GM21390 (cell line): ENCODE data around the gene CLIP1.
"Not testable (repeated sequence)": the region's sequence is repeated elsewhere in the genome, so short reads cannot be mapped to it uniquely, and the experiment has no call there.

Experiments used
- ATAC-seq: cut with Tn5 transposase; IDR thresholded peaks from one replicate; pipeline ENCODE4 v1.9.1; 2021; ENCODE audit not compliant: unreplicated experiment

The CLIP1 gene

DNA sequence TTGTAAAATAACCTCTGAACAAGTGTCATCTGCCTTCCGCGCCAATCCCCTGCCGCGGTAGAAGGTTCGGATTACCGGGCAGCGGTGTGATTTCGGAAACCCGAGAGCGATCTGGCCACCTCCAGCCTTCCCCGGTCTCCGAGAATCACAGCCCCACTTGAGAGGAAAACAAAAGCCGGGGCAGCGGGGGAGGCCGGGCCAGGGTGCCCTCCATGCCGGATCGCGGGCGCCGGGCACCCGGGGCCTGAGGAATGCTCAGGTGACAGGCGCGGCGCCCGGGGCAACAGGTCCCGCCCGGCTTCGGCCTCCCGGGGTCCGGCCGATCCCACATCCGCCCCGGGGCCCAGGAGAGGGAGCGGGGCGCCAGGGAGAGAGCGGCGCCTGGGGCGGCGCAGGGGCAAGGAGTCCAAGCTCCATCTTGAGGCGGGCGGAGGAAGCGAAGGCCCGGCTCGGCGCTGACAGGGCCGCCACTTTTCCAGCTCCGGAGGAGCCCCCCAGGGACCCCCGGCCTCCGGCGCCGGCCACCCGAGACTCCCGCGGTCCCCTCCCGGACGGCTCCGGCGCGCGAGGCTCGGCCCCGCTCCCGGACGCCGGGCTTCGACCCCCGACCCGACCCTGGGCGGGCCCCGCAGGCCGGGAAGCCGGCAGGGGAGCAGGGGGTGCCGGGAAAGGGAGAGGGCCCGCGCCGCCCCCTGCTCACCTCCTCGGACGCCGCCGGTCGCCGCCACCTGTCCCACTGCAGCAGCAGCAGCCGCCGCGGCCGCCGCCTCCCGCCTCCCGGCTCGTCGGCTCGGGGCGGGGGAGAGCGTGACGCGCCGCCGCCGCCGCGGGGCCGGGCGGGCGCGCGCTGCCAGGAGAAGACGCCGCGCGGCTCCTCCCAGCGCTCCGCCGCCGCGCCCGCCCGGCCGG is at the start of gene CLIP1:
Gene CLIP1 (minus strand): TSS at position 849 of the 909 bp plus-strand sequence. CDS start 42,217 bp downstream, outside the sequence.
- peak; percentile 53 for ATAC-seq

DNA sequence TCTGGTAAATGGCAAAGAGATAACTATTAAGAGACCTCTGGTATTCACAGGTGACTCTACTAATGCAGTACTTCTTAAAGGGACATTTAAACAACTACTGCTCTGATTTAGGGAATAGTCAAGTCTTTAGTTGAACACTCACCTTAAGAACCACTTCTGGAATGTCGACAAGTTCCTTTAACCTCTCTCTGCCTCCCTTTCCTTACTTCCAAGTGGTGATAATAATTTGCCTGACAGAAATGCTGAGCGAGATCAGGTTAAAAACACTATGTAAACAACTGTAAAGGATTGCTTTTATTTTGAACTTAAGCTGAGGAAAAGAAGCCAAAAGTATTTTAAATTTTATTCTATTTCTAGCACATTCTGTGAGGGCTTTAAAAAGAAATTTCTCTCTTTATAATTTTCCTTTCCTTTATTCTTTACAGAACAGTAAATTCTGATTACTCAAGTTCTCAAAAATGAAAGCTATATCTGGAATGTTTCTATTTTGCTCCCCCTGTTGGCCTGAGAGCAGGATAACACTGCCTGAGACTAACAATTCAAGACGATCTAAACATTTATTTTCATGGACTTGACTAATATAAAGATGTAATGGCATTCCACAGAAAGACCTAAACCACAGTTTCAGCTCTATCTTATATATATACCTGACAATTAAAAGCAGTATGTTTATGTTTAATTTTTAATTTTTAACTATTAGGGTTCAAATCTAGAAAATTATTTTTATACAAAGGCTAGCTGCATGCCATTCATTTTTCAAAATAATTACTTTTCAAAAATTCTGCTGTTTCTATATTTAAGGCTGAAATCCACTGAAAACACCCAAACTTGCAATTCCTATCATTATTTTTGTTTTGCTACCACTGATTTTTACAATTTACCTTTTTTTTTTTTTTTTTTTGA is 49.1 kb upstream of the CLIP1 start:
- no peak for ATAC-seq

GRCh38 chr12:122470576-122470975 is 48.1 kb upstream of the CLIP1 start:
- ATAC-seq, result not testable (repeated sequence)

- ATAC-seq, result not testable (repeated sequence)
Measured at GRCh38 chr12:122469856-122470255, 47.4 kb upstream of the CLIP1 start.

DNA sequence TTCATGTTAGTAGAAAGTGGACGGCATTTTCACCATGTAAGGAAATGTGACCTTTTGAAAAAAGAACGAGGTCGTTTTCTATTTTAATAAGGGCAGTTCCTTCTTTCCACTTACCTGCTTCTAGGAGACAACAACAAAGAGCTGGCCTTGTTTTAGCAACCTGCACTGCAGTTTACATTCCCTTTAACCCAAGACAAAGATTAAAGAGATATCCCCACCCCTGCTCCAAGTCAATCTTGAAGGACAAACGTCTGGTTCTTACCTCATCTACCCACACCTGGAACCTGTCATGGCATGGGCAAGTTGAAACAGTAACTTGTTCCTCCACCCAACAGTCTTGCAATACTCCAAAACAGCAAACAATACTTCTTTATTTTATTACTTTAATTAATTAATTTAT is 45.5 kb upstream of the CLIP1 start:
- ATAC-seq, result no peak

GRCh38 chr12:122464317-122465042 is 42.0 kb upstream of the CLIP1 start:
- not testable (repeated sequence) for ATAC-seq

DNA sequence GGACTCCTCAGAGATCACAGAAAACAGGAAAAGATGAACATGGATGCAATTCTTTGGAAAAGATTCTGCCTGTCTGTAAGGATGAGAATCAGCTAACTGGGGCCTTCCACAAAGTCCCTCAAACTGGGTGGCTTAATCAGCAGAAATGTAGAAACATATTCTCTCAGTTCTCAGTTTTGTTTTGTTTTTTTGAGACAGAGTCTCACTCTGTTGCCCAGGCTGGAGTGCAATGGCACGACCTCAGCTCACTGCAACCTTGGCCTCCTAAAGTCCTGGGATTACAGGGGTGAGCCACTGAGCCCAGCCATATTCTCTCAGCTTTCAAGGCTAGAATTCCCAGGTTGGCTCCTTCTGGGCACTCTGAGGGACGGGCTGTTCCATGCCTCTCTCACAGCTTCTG is 38.2 kb upstream of the CLIP1 start:
- no peak for ATAC-seq

GRCh38 chr12:122460061-122460460 is 37.6 kb upstream of the CLIP1 start:
- no peak for ATAC-seq

DNA sequence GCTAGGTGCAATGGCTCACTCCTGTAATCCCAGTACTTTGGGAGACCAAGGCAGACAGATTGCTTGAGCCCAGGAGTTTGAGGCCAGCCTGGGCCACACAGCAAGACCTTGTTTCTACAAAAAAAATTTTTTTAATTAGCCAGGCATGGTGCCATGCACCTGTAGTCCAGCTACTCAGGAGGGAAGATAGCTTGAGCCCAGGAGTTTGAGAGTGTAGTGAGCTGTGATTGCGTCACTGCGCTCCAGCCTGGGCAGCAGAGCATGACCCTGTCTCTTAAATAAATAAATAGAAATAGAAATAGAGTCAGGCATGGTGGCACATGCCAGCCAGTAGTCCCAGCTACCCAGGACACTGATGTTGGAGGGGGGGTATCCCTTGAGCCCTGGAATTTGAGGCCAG is 36.7 kb upstream of the CLIP1 start:
- no peak for ATAC-seq

- ATAC-seq, result no peak
Measured at GRCh38 chr12:122458105-122459035, 35.9 kb upstream of the CLIP1 start.

GRCh38 chr12:122457627-122458026 is 35.2 kb upstream of the CLIP1 start:
- ATAC-seq, result no peak

DNA sequence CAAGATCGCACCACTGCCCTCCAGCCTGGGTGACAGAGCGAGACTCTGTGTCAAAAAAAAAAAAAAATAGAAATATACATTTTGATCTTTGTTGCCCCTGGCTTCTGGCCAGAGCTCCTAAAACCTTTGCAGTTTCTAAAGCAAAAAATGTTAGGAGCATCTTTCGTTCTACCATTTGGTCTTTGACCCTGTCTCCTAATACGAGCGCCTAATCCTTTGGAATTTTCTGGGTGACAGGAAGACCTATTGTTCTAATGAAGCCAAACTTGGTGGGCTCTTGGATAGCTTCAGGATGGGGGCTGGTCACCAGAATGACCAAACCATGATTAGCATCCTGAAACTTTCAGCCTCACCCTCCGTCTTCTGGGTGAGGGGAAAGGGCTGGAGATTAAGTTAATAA is 32.3 kb upstream of the CLIP1 start:
- no peak for ATAC-seq

DNA sequence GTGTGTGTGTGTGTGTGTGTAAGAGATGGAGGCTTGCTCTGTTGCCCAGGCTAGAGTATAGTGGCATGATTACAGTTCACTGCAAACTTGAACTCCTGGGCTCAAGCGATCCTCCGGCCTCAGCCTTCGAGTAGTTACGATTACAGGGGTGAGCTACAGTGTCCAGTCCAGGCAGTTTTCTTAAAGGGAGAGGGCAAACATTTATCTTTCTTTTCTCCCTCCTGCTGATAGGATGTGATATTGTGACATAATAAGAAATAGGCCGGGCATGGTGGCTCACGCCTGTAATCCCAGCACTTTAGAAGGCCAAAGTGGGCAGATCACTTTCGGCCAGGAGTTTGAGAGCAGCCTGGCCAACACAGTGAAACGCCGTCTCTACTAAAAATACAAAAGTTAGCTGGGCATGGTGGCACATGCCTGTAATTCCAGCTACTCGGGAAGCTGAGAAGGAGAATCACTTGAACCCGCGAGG is 31.8 kb upstream of the CLIP1 start:
- no peak for ATAC-seq

DNA sequence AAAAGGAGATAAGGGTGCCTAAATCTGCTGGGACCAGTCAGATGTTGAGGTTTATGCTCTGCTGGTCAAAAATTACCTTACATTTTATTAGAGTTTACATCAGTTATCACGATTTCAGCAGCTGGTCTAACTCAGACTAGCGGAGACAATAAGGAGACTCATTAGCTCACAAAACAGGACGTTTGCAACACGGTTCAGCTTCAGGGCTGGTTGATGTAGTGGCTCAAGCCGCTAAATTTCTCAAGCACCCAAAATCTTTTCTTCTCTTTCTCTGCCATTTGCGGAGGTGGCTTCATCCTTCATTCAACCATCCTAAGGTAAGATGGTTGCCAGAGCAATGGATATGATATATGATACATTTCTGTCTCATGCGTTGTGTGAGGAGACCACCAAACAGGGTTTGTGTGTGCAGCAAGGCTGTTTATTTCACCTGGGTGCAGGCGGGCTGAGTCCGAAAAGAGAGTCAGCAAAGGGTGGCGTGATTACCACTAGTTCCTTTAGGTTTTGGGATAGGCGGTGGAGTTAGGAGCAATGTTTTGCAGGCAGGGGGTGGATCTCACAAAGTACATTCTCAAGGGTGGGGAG is 30.3 kb upstream of the CLIP1 start:
- no peak for ATAC-seq

- ATAC-seq, result no peak
Measured at GRCh38 chr12:122449317-122449716, 26.8 kb upstream of the CLIP1 start.

- ATAC-seq, result not testable (repeated sequence)
Measured at GRCh38 chr12:122447825-122448224, 25.4 kb upstream of the CLIP1 start.

GRCh38 chr12:122446390-122446789 is 23.9 kb upstream of the CLIP1 start:
- not testable (repeated sequence) for ATAC-seq

- not testable (repeated sequence) for ATAC-seq
Measured at GRCh38 chr12:122444071-122444470, 21.6 kb upstream of the CLIP1 start.

DNA sequence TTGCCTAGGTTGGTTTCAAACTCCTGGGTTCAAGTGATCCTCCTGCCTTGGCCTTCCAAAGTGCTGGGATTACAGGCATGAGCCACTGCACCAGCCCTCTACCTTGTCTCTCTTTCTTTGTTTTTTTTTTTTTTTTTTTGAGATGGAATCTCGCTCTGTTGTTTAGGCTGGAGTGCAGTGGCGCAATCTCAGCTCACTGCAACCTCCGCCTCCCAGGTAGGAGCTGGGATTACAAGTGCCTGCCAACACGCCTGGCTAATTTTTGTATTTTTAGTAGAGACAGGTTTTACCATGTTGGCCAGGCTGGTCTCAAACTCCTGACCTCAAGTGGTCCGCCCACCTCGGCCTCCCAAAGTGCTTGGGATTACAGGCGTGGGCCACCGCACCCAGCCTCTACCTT is 16.4 kb upstream of the CLIP1 start:
- ATAC-seq, result not testable (repeated sequence)
